ENCODE measurements around the gene SEC24B. TPM values are rescaled to one million over a fixed set of nuclear protein-coding genes. Genes with fewer than 3 reads are reported as not detected.
"Not testable (repeated sequence)": the region's sequence is repeated elsewhere in the genome, so short reads cannot be mapped to it uniquely, and the experiment has no call there.

Gene SEC24B
- total RNA-seq, 1 donor from 2014 or later = 34.6 TPM

GRCh38 chr4:109548655-109549054 is 115.0 kb downstream of the SEC24B start:
- Mint-ChIP-seq H3K36me3 (ENCODE audit: unreplicated experiment) (peaks cover 11% of the 10 kb centered on the region), H3K9me3 (ENCODE audit: unreplicated experiment) (no peaks in the 10 kb centered on the region), H3K27ac (ENCODE audit: unreplicated experiment) (peak overlapping the region; percentile 32), H3K4me3 (ENCODE audit: unreplicated experiment) (no peak overlapping the region), H3K27me3 (ENCODE audit: unreplicated experiment) (no peaks in the 10 kb centered on the region), H3K4me1 (ENCODE audit: unreplicated experiment) (peaks cover 6% of the 10 kb centered on the region)
- TF ChIP-seq CTCF (IDR thresholded peaks at IDR 0.05) = no peak
- no peak for DNase-seq (ENCODE audit: extremely low spot score, unreplicated experiment)

GRCh38 chr4:109552237-109552636 is 118.6 kb downstream of the SEC24B start:
- Mint-ChIP-seq H3K27me3 (ENCODE audit: unreplicated experiment) (no peaks in the 10 kb centered on the region), H3K9me3 (ENCODE audit: unreplicated experiment) (no peaks in the 10 kb centered on the region), H3K4me3 (ENCODE audit: unreplicated experiment) (no peak overlapping the region), H3K36me3 (ENCODE audit: unreplicated experiment) (peaks cover 8% of the 10 kb centered on the region), H3K4me1 (ENCODE audit: unreplicated experiment) (peaks cover 6% of the 10 kb centered on the region), H3K27ac (ENCODE audit: unreplicated experiment) (no peak overlapping the region)
- no peak for TF ChIP-seq CTCF (IDR thresholded peaks at IDR 0.05)
- DNase-seq (ENCODE audit: extremely low spot score, unreplicated experiment) = no peak

GRCh38 chr4:109553130-109553529 is 119.5 kb downstream of the SEC24B start:
- Mint-ChIP-seq H3K9me3 (ENCODE audit: unreplicated experiment) (no peaks in the 10 kb centered on the region), H3K27me3 (ENCODE audit: unreplicated experiment) (no peaks in the 10 kb centered on the region), H3K36me3 (ENCODE audit: unreplicated experiment) (peaks cover 5% of the 10 kb centered on the region), H3K4me1 (ENCODE audit: unreplicated experiment) (peaks cover 6% of the 10 kb centered on the region), H3K4me3 (ENCODE audit: unreplicated experiment) (no peak overlapping the region), H3K27ac (ENCODE audit: unreplicated experiment) (no peak overlapping the region)
- DNase-seq (ENCODE audit: extremely low spot score, unreplicated experiment) = no peak
- TF ChIP-seq CTCF (IDR thresholded peaks at IDR 0.05) = no peak

- Mint-ChIP-seq H3K4me3 (ENCODE audit: unreplicated experiment) (no peak overlapping the region), H3K36me3 (ENCODE audit: unreplicated experiment) (no peaks in the 10 kb centered on the region), H3K27me3 (ENCODE audit: unreplicated experiment) (no peaks in the 10 kb centered on the region), H3K9me3 (ENCODE audit: unreplicated experiment) (no peaks in the 10 kb centered on the region), H3K4me1 (ENCODE audit: unreplicated experiment) (peaks cover 6% of the 10 kb centered on the region), H3K27ac (ENCODE audit: unreplicated experiment) (no peak overlapping the region)
- TF ChIP-seq CTCF (IDR thresholded peaks at IDR 0.05) = no peak
- DNase-seq (ENCODE audit: extremely low spot score, unreplicated experiment) = no peak
Measured at GRCh38 chr4:109554971-109555370, 121.4 kb downstream of the SEC24B start.

- no peaks in the 10 kb centered on the region for H3K27me3 Mint-ChIP-seq (ENCODE audit: unreplicated experiment)
- H3K4me1 Mint-ChIP-seq (ENCODE audit: unreplicated experiment) = peaks cover 20% of the 10 kb centered on the region
- H3K27ac Mint-ChIP-seq (ENCODE audit: unreplicated experiment) = no peak overlapping the region
- no peak for TF ChIP-seq CTCF (IDR thresholded peaks at IDR 0.05)
- no peaks in the 10 kb centered on the region for H3K9me3 Mint-ChIP-seq (ENCODE audit: unreplicated experiment)
- no peak for DNase-seq (ENCODE audit: extremely low spot score, unreplicated experiment)
- H3K36me3 Mint-ChIP-seq (ENCODE audit: unreplicated experiment) = no peaks in the 10 kb centered on the region
- H3K4me3 Mint-ChIP-seq (ENCODE audit: unreplicated experiment) = no peak overlapping the region
Measured at GRCh38 chr4:109557433-109557832, 123.8 kb downstream of the SEC24B start.

- H3K27me3 Mint-ChIP-seq (ENCODE audit: unreplicated experiment); H3K27ac Mint-ChIP-seq (ENCODE audit: unreplicated experiment); DNase-seq (ENCODE audit: extremely low spot score, unreplicated experiment); H3K36me3 Mint-ChIP-seq (ENCODE audit: unreplicated experiment); H3K9me3 Mint-ChIP-seq (ENCODE audit: unreplicated experiment): not testable (repeated sequence)
- Mint-ChIP-seq H3K4me1 (ENCODE audit: unreplicated experiment) (peaks cover 24% of the 10 kb centered on the region), H3K4me3 (ENCODE audit: unreplicated experiment) (peak overlapping the region; percentile 16)
Measured at GRCh38 chr4:109558095-109558494, 124.5 kb downstream of the SEC24B start.

Data from osteocyte (in vitro differentiated cells).